Astrocyte (in vitro differentiated cells and primary cell): Measurements from ENCODE around the gene FAM53A. TPM values are rescaled to one million over a fixed set of nuclear protein-coding genes. Genes with fewer than 3 reads are reported as not detected.

Experiments
- DNase-seq: peaks from one replicate; pipeline ENCODE4 v3.0.0-alpha.2; 2010; ENCODE audit warnings: low read depth
- FAIRE-seq: peaks from 2 replicates; lab custom pipeline; 2011; peaks lifted over from hg19 to GRCh38; lab: Jason Lieb, UNC
- H2AFZ ChIP-seq: 2 replicates; pipeline ENCODE4 v1.6.0; 2012; ENCODE audit warnings: low read depth, low read length, inconsistent platforms
- H3K27ac ChIP-seq: 2 replicates; pipeline ENCODE4 v1.5.1; 2011; ENCODE audit warnings: low read depth, low read length, inconsistent platforms
- H3K27me3 ChIP-seq: 2 replicates; pipeline ENCODE4 v1.6.0; 2011; ENCODE audit warnings: low read length, inconsistent platforms; ENCODE audit not compliant: insufficient read depth
- H3K36me3 ChIP-seq: 2 replicates; pipeline ENCODE4 v1.5.1; 2011; ENCODE audit warnings: low read length, inconsistent platforms; ENCODE audit not compliant: insufficient read depth
- H3K4me1 ChIP-seq: 2 replicates; pipeline ENCODE4 v1.5.1; 2011; ENCODE audit warnings: low read length, inconsistent platforms; ENCODE audit not compliant: insufficient read depth
- H3K4me2 ChIP-seq: 2 replicates; pipeline ENCODE4 v1.6.0; 2012; ENCODE audit warnings: low read length, inconsistent platforms
- H3K4me3 ChIP-seq: 2 replicates; pipeline ENCODE4 v1.5.1; 2011; ENCODE audit warnings: low read depth, mild to moderate bottlenecking, low read length, inconsistent platforms; ENCODE audit not compliant: insufficient read depth
- H3K79me2 ChIP-seq: 2 replicates; pipeline ENCODE4 v1.6.0; 2012; ENCODE audit warnings: mild to moderate bottlenecking, low read length, inconsistent platforms; ENCODE audit not compliant: insufficient read depth
- H3K9ac ChIP-seq: 2 replicates; pipeline ENCODE4 v1.6.0; 2012; ENCODE audit warnings: mild to moderate bottlenecking, low read length, inconsistent platforms
- H3K9me3 ChIP-seq: 2 replicates; pipeline ENCODE4 v1.5.1; 2012; ENCODE audit warnings: low read depth, mild to moderate bottlenecking, low read length, inconsistent platforms; ENCODE audit not compliant: insufficient read depth
- H4K20me1 ChIP-seq: 2 replicates; pipeline ENCODE4 v1.6.0; 2012; ENCODE audit warnings: low read length, inconsistent platforms; ENCODE audit not compliant: insufficient read depth
- H3K27ac Mint-ChIP-seq: one replicate; pipeline ENCODE4 v1.8.0; 2021; ENCODE audit warnings: mild to moderate bottlenecking, mixed read lengths; ENCODE audit not compliant: unreplicated experiment
- H3K27me3 Mint-ChIP-seq: one replicate; pipeline ENCODE4 v1.8.0; 2021; ENCODE audit warnings: low read depth, mixed read lengths; ENCODE audit not compliant: unreplicated experiment
- H3K36me3 Mint-ChIP-seq: one replicate; pipeline ENCODE4 v1.8.0; 2021; ENCODE audit warnings: low read depth, mixed read lengths; ENCODE audit not compliant: unreplicated experiment
- H3K4me1 Mint-ChIP-seq: one replicate; pipeline ENCODE4 v1.8.0; 2021; ENCODE audit warnings: low read depth, mixed read lengths; ENCODE audit not compliant: unreplicated experiment
- H3K4me3 Mint-ChIP-seq: one replicate; pipeline ENCODE4 v1.8.0; 2021; ENCODE audit warnings: mild to moderate bottlenecking, moderate library complexity, mixed read lengths; ENCODE audit not compliant: unreplicated experiment
- H3K9me3 Mint-ChIP-seq: one replicate; pipeline ENCODE4 v1.8.0; 2021; ENCODE audit warnings: mild to moderate bottlenecking, mixed read lengths; ENCODE audit not compliant: unreplicated experiment
- EZH2 ChIP-seq: IDR thresholded peaks from 2 replicates; pipeline ENCODE4 v1.6.1; 2012; ENCODE audit warnings: mild to moderate bottlenecking, low read length, inconsistent platforms; ENCODE audit not compliant: insufficient read depth
- total RNA-seq: library from RNA; stranded (reverse); gene quantifications from 2 replicates; pipeline ENCODE4 v1.2.1, GENCODE V29; 2021
- TF ChIP-seq, protein P1 (sequence below): IDR thresholded peaks from 2 replicates; pipeline ENCODE4 v1.5.1; 2011; ENCODE audit warnings: low read depth, mild to moderate bottlenecking, inconsistent platforms, low read length, moderate library complexity; ENCODE audit not compliant: insufficient read depth

Gene FAM53A
- total RNA-seq, 1 donor from 2014 or later = 2.1 TPM

DNA sequence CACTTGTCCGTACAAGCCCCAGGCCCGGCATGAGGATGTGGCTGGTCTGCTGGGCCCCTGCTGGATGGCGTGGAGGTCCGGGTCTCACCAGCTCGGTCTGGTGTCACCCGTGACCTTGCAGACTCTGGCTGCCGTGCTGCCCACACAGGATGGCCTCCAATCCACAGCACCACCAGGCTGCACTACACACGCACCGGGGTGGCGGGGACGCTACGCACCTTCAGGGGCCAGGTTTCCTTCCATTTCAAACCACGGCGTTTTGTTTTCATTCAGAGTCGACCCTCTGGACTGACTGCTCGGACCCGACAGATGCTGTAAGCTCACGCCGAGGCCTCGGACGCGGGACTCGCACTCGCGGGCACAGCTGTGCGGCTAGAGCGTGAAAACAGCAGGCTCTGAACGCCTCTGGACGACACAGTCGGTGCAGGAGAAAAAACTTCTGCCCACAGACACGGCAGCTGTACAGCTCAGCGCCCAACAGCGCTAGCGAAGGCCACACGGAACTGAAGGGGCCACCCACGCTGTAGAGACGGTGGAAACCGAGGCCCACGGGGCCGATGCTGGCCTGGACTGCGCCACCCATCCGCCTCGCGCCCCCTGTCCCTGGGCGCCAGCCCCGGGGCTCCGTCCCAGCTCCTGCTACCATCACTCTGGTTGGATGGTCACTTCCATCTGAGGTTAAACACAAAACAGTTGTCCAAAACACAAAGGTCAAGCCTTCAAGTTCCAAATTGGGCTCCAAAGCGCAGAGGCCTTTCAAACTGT lies 40.0 kb downstream of the FAM53A start:
- no peak for DNase-seq
- Histone ChIP-seq H3K9ac (no peak overlapping the region), H3K4me1 (no peaks in the 10 kb centered on the region), H3K27me3 (no peaks in the 10 kb centered on the region), H2AFZ (no peak overlapping the region), H3K36me3 (no peaks in the 10 kb centered on the region), H4K20me1 (no peaks in the 10 kb centered on the region), H3K4me2 (no peak overlapping the region), H3K4me3 (no peak overlapping the region), H3K27ac (no peak overlapping the region), H3K9me3 (no peaks in the 10 kb centered on the region), H3K79me2 (no peaks in the 10 kb centered on the region)
- Mint-ChIP-seq H3K36me3 (peaks cover 2% of the 10 kb centered on the region), H3K27ac (no peak overlapping the region), H3K4me3 (no peak overlapping the region), H3K27me3 (peaks cover 16% of the 10 kb centered on the region), H3K4me1 (no peaks in the 10 kb centered on the region), H3K9me3 (no peaks in the 10 kb centered on the region)
- no peak for TF ChIP-seq EZH2
- TF ChIP-seq, protein P1, sequence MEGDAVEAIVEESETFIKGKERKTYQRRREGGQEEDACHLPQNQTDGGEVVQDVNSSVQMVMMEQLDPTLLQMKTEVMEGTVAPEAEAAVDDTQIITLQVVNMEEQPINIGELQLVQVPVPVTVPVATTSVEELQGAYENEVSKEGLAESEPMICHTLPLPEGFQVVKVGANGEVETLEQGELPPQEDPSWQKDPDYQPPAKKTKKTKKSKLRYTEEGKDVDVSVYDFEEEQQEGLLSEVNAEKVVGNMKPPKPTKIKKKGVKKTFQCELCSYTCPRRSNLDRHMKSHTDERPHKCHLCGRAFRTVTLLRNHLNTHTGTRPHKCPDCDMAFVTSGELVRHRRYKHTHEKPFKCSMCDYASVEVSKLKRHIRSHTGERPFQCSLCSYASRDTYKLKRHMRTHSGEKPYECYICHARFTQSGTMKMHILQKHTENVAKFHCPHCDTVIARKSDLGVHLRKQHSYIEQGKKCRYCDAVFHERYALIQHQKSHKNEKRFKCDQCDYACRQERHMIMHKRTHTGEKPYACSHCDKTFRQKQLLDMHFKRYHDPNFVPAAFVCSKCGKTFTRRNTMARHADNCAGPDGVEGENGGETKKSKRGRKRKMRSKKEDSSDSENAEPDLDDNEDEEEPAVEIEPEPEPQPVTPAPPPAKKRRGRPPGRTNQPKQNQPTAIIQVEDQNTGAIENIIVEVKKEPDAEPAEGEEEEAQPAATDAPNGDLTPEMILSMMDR = no peak
- FAIRE-seq = no peak

DNA sequence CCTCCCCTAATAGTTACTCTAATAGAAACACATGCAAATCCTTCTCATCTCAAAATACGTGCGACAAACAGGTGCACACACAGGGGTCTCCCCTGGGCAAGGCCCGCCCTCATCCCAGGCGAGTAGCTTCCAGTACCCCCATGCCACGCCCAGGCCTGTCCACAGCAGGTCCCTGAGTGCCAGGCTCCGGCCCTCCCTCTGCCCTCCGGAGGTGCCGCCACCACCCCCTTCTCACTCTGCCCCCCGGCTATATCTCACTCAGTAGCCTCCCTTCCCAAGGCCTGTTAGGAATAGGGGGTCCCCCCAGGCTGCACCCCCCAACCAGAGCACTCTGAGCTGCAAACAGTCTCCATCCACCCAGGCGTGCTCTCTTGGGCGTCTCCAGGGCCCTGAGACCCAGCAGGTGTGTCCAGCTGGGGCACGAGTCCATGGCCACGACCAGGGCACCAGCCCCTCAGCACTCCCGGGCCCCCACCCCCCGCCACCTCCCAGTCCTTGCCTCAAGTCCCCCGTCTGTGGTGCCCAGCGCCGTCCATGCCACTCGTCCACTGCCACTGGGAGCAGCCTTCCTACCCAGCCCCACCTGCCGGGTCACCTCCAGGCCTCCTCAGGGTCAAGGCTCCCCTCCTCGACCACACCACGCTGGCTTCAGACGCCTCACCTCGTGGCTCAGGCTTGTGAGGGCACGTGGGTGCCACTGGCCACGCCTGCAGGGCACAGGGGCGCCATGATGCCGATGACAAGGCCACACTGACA lies 41.7 kb downstream of the FAM53A start:
- no peaks in the 10 kb centered on the region for H3K9me3 Mint-ChIP-seq
- FAIRE-seq = no peak

More for the DNA sequence above, 41.7 kb downstream of the FAM53A start:
- H3K4me3 ChIP-seq = no peak overlapping the region
- no peaks in the 10 kb centered on the region for H3K9me3 ChIP-seq
- no peaks in the 10 kb centered on the region for H3K36me3 ChIP-seq
- no peak overlapping the region for H3K27ac ChIP-seq
- Mint-ChIP-seq H3K36me3 (peaks cover 2% of the 10 kb centered on the region), H3K4me1 (no peaks in the 10 kb centered on the region), H3K27ac (no peak overlapping the region), H3K4me3 (no peak overlapping the region), H3K27me3 (peaks cover 5% of the 10 kb centered on the region)
- H3K4me1 ChIP-seq = no peaks in the 10 kb centered on the region
- no peak for TF ChIP-seq EZH2
- TF ChIP-seq, protein P1 = no peak
- H2AFZ ChIP-seq = no peak overlapping the region
- H3K9ac ChIP-seq = no peak overlapping the region
- H3K27me3 ChIP-seq = no peaks in the 10 kb centered on the region
- H3K4me2 ChIP-seq = no peak overlapping the region
- no peak for DNase-seq
- no peaks in the 10 kb centered on the region for H4K20me1 ChIP-seq
- H3K79me2 ChIP-seq = no peaks in the 10 kb centered on the region
